Measurements from ENCODE around the gene PHC3.

PHC3 gene

GRCh38 chr3:170189398-170190256 is 8.1 kb upstream of the PHC3 start:
- DNase-seq (ENCODE audit: low read depth in 2 of 2), result no peak
- no peak overlapping the region for H3K4me3 ChIP-seq (replicated peaks in 1 of 2; ENCODE audit: low read depth in 2 of 2, low read length in 2 of 2)
- TF ChIP-seq, protein P1, sequence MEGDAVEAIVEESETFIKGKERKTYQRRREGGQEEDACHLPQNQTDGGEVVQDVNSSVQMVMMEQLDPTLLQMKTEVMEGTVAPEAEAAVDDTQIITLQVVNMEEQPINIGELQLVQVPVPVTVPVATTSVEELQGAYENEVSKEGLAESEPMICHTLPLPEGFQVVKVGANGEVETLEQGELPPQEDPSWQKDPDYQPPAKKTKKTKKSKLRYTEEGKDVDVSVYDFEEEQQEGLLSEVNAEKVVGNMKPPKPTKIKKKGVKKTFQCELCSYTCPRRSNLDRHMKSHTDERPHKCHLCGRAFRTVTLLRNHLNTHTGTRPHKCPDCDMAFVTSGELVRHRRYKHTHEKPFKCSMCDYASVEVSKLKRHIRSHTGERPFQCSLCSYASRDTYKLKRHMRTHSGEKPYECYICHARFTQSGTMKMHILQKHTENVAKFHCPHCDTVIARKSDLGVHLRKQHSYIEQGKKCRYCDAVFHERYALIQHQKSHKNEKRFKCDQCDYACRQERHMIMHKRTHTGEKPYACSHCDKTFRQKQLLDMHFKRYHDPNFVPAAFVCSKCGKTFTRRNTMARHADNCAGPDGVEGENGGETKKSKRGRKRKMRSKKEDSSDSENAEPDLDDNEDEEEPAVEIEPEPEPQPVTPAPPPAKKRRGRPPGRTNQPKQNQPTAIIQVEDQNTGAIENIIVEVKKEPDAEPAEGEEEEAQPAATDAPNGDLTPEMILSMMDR (IDR thresholded peaks at IDR 0.05; ENCODE audit: low read depth, low read length), result no peak

- peak; percentile 31 to 33 for DNase-seq (ENCODE audit: low read depth in 2 of 2)
Measured at GRCh38 chr3:170180079-170180907, 1.2 kb downstream of the PHC3 start.

GRCh38 chr3:170179432-170179831 is 2.1 kb downstream of the PHC3 start:
- TF ChIP-seq, protein P1 (IDR thresholded peaks at IDR 0.05; ENCODE audit: low read depth, low read length), result no peak
- peak in 1 of 2 donors; percentile 3 for DNase-seq (ENCODE audit: low read depth in 2 of 2)
- peak overlapping the region in 1 of 2 donors; percentile 76 for H3K4me3 ChIP-seq (replicated peaks in 1 of 2; ENCODE audit: low read depth in 2 of 2, low read length in 2 of 2)

More at GRCh38 chr3:170180079-170180907, 1.2 kb downstream of the PHC3 start:
- TF ChIP-seq, protein P1 (IDR thresholded peaks at IDR 0.05; ENCODE audit: low read depth, low read length), result no peak
- peak overlapping the region; percentile 76 to 99 for H3K4me3 ChIP-seq (replicated peaks in 1 of 2; ENCODE audit: low read depth in 2 of 2, low read length in 2 of 2)

DNA sequence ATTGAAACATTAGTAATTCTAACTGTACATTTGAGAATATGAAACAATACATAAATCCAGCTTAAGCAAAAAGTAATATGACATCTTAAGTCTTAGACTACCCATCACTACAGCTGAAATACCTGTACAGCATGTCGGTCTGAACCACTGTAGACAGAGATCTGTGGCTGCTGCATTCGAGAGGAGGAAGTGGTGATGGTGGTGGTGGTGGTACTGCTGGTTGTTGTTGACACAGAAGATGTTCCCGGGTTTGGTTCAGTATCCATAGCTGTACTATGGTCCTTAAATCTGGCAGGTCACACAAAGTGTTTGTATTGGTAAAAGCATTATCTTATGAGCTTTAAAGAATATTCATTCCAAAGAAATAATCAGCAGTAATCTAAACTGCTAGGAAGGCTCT is 2.9 kb downstream of the PHC3 start:
- no peak overlapping the region for H3K4me3 ChIP-seq (replicated peaks in 1 of 2; ENCODE audit: low read depth in 2 of 2, low read length in 2 of 2)
- DNase-seq (ENCODE audit: low read depth in 2 of 2), result no peak
- TF ChIP-seq, protein P1 (IDR thresholded peaks at IDR 0.05; ENCODE audit: low read depth, low read length), result no peak

GRCh38 chr3:170171563-170171962 is 10.0 kb downstream of the PHC3 start:
- TF ChIP-seq, protein P1 (IDR thresholded peaks at IDR 0.05; ENCODE audit: low read depth, low read length), result no peak
- no peak for DNase-seq (ENCODE audit: low read depth in 2 of 2)
- no peak overlapping the region for H3K4me3 ChIP-seq (replicated peaks in 1 of 2; ENCODE audit: low read depth in 2 of 2, low read length in 2 of 2)

DNA sequence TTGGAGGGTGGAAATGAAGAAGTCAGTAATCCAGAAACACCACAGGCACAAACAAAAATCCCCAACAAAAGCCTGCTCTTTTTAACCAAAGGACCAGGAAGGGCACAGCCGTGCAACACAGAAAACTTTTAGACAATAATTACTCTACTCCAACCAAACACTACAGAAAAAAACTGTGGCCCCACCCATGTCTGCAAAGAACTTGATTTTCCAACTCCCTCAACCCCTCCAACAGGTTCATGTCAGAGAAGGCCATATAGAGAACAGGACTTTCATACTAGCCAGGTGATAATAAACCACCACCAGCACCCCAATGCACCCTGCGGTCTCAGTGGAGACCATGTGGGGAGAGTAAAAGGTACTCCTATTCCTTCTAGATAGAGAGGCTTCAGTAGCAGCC is 16.8 kb downstream of the PHC3 start:
- no peak for DNase-seq (ENCODE audit: low read depth in 2 of 2)
- H3K4me3 ChIP-seq (replicated peaks in 1 of 2; ENCODE audit: low read depth in 2 of 2, low read length in 2 of 2), result no peak overlapping the region
- TF ChIP-seq, protein P1 (IDR thresholded peaks at IDR 0.05; ENCODE audit: low read depth, low read length), result no peak

All from cardiac fibroblast (primary cell).